ENCODE data around the gene TALDO1.

TALDO1 gene

GRCh38 chr11:791658-792534, 44.6 kb downstream of the TALDO1 start:
- Histone ChIP-seq H3K4me3 (no peak overlapping the region), H3K4me1 (peaks cover 0 to 38% (median 23%) of the 10 kb centered on the region in 4 donors), H3K9me3 (no peaks in the 10 kb centered on the region), H3K27me3 (peaks cover 0 to 41% of the 10 kb centered on the region in 2 donors), H3K27ac (no peak overlapping the region), H3K36me3 (peaks cover 0 to 28% (median 5%) of the 10 kb centered on the region in 3 donors)
- DNase-seq = no peak
- intact Hi-C loops (cut with DNase I; ENCODE audit: low total_unique reads) = no loop called here
- no peak for TF ChIP-seq CTCF (IDR thresholded peaks at IDR 0.05)

DNA sequence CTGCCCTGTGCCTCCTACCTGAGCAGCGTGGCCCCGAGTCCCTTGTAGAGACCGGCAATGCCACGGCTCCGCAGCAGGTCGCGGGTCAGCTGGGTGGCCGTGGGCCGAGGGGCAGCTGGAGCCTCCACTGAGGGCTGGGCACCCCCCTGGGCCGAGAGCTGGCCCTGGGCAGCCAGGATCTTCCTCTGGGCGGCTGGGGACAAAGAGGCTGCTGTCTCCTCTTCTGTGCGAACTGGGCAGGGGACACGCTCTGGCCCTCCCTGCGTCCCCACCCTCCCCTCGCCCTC, 45.2 kb downstream of the TALDO1 start:
- DNase-seq = no peak
- Histone ChIP-seq H3K4me1 (peaks cover 0 to 42% (median 25%) of the 10 kb centered on the region in 4 donors), H3K9me3 (no peaks in the 10 kb centered on the region), H3K27ac (no peak overlapping the region), H3K36me3 (peaks cover 0 to 28% (median 5%) of the 10 kb centered on the region in 3 donors), H3K4me3 (no peak overlapping the region), H3K27me3 (peaks cover 0 to 35% of the 10 kb centered on the region in 2 donors)
- TF ChIP-seq CTCF (IDR thresholded peaks at IDR 0.05) = no peak
- intact Hi-C loops (cut with DNase I; ENCODE audit: low total_unique reads) = no loop called here

DNA sequence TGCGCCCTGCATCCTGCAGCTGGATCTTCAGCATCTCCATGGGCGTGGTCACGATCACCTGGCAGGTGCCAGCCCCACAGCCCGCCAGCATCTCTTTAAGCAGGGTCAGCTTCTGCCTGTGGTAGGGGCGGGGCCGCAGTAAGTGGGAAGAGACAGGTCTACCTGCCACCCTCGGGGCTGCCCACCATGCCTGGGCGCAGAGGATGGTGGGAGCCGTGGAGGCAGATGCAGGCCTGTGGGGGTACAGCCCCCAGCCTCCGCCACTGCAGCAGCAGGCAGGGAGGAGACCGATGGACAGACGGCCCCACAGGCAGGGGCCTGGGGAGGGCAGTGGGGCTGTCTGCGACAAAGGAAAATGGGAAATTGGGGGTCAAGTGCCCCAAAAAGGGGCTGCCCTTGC, 45.6 kb downstream of the TALDO1 start:
- intact Hi-C loops (cut with DNase I; ENCODE audit: low total_unique reads) = no loop called here
- no peak for TF ChIP-seq CTCF (IDR thresholded peaks at IDR 0.05)
- H3K4me3 ChIP-seq = no peak overlapping the region
- DNase-seq = no peak
- peaks cover 0 to 42% (median 25%) of the 10 kb centered on the region in 4 donors for H3K4me1 ChIP-seq
- no peak overlapping the region for H3K27ac ChIP-seq
- peaks cover 0 to 28% (median 5%) of the 10 kb centered on the region in 3 donors for H3K36me3 ChIP-seq
- H3K27me3 ChIP-seq = peaks cover 0 to 31% of the 10 kb centered on the region in 2 donors
- H3K9me3 ChIP-seq = no peaks in the 10 kb centered on the region

DNA sequence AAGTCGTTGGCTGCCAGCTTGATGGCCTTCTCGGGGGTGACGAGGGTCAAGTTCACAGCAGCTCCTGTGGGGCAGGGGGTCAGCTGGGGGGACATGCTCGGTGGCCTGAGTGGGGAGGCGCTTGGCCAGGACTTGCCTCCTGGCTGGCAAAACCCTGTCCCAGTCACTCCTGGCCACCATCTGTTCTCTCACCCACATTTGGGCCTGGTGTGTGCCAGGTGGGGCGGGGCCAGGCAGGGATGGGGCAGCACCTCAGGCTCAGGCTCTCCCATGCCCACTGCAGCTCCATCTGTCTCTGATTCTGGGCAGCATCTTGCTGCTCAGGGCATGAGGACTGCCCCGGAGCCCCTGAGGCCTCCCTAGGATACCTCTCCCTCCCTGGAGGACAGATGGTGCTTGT, 46.3 kb downstream of the TALDO1 start:
- intact Hi-C loops (cut with DNase I; ENCODE audit: low total_unique reads) = no loop called here
- no peaks in the 10 kb centered on the region for H3K9me3 ChIP-seq
- no peak overlapping the region for H3K27ac ChIP-seq
- DNase-seq = no peak
- peaks cover 0 to 24% of the 10 kb centered on the region in 2 donors for H3K27me3 ChIP-seq
- H3K4me3 ChIP-seq = no peak overlapping the region
- peaks cover 0 to 47% (median 28%) of the 10 kb centered on the region in 4 donors for H3K4me1 ChIP-seq
- peaks cover 0 to 28% (median 5%) of the 10 kb centered on the region in 3 donors for H3K36me3 ChIP-seq
- TF ChIP-seq CTCF (IDR thresholded peaks at IDR 0.05) = no peak

GRCh38 chr11:794013-794765, 46.9 kb downstream of the TALDO1 start:
- peaks cover 0 to 18% of the 10 kb centered on the region in 2 donors for H3K27me3 ChIP-seq
- H3K9me3 ChIP-seq = no peaks in the 10 kb centered on the region
- intact Hi-C loops (cut with DNase I; ENCODE audit: low total_unique reads) = no loop called here
- peaks cover 0 to 30% (median 5%) of the 10 kb centered on the region in 3 donors for H3K36me3 ChIP-seq
- no peak for TF ChIP-seq CTCF (IDR thresholded peaks at IDR 0.05)
- no peak for DNase-seq
- peaks cover 0 to 46% (median 29%) of the 10 kb centered on the region in 4 donors for H3K4me1 ChIP-seq
- H3K4me3 ChIP-seq = no peak overlapping the region
- no peak overlapping the region for H3K27ac ChIP-seq
